SK-N-SH treated with all-trans-retinoic acid at 6 μM for 48 hours (cell line): ENCODE data around the gene DDX41.
"Not testable (repeated sequence)": the region's sequence is repeated elsewhere in the genome, so short reads cannot be mapped to it uniquely, and the experiment has no call there.

Experiments used
- ATAC-seq: fragments of 200-7000 bp; cut with Tn5 transposase; 3 replicates; pipeline ENCODE4 v1.9.1; 2020; ENCODE audit warnings: mild to moderate bottlenecking, moderate library complexity
- ARNTL ChIP-seq: fragments of 450-650 bp; formaldehyde crosslinking; IDR thresholded peaks from 2 replicates; pipeline ENCODE4 v1.5.0; 2020; ENCODE audit warnings: low read depth, mild to moderate bottlenecking, moderate library complexity, borderline replicate concordance
- BACH2 ChIP-seq: fragments of 250-450 bp; sonication (Bioruptor Pico); IDR thresholded peaks from 2 replicates; pipeline ENCODE4 v1.9.0; 2021; ENCODE audit warnings: mild to moderate bottlenecking, borderline replicate concordance
- CREB5 ChIP-seq: fragments of 250-450 bp; sonication (Bioruptor Pico); IDR thresholded peaks from 2 replicates; pipeline ENCODE4 v1.5.1; 2020; ENCODE audit warnings: low read depth, mild to moderate bottlenecking, moderate library complexity
- CSDC2 ChIP-seq: fragments of 250-450 bp; sonication (Bioruptor Pico); IDR thresholded peaks from 2 replicates; pipeline ENCODE4 v1.5.0; 2020; ENCODE audit warnings: mild to moderate bottlenecking, moderate library complexity
- CSRNP3 ChIP-seq: fragments of 250-450 bp; sonication (Bioruptor Pico); IDR thresholded peaks from 2 replicates; pipeline ENCODE4 v1.5.1; 2021; ENCODE audit warnings: mild to moderate bottlenecking, moderate library complexity
- ESRRG ChIP-seq: fragments of 250-450 bp; sonication (Bioruptor Pico); IDR thresholded peaks from 2 replicates; pipeline ENCODE4 v1.6.1; 2021; ENCODE audit warnings: mild to moderate bottlenecking
- GLIS3 ChIP-seq: fragments of 250-450 bp; sonication (Bioruptor Pico); IDR thresholded peaks from 2 replicates; pipeline ENCODE4 v1.5.0; 2020; ENCODE audit warnings: mild to moderate bottlenecking, moderate library complexity
- OSR1 ChIP-seq: fragments of 250-450 bp; sonication (Bioruptor Pico); IDR thresholded peaks from 2 replicates; pipeline ENCODE4 v1.8.0; 2022; ENCODE audit warnings: moderate library complexity, mild to moderate bottlenecking, inconsistent platforms
- PATZ1 ChIP-seq: fragments of 250-450 bp; sonication (Bioruptor Pico); IDR thresholded peaks from 2 replicates; pipeline ENCODE4 v1.8.0; 2020; ENCODE audit warnings: mild to moderate bottlenecking, moderate library complexity, borderline replicate concordance
- POU6F1 ChIP-seq: fragments of 250-450 bp; sonication (Bioruptor Pico); IDR thresholded peaks from 2 replicates; pipeline ENCODE4 v1.8.0; 2021; ENCODE audit warnings: low read depth, mild to moderate bottlenecking, moderate library complexity, borderline replicate concordance
- PPARA ChIP-seq: fragments of 250-450 bp; sonication (Bioruptor Pico); IDR thresholded peaks from 2 replicates; pipeline ENCODE4 v1.5.0; 2020; ENCODE audit warnings: mild to moderate bottlenecking, borderline replicate concordance
- RARB ChIP-seq: fragments of 250-450 bp; sonication (Bioruptor Pico); IDR thresholded peaks from 2 replicates; pipeline ENCODE4 v1.8.0; 2021; ENCODE audit warnings: mild to moderate bottlenecking, moderate library complexity
- SNAI2 ChIP-seq: fragments of 250-450 bp; sonication (Bioruptor Pico); IDR thresholded peaks from 2 replicates; pipeline ENCODE4 v1.5.0; 2020; ENCODE audit warnings: mild to moderate bottlenecking, moderate library complexity
- TOX ChIP-seq: fragments of 250-450 bp; sonication (Bioruptor Pico); IDR thresholded peaks from 2 replicates; pipeline ENCODE4 v1.8.0; 2021; ENCODE audit warnings: mild to moderate bottlenecking, moderate library complexity, borderline replicate concordance
- TSHZ2 ChIP-seq: fragments of 250-450 bp; sonication (Bioruptor Pico); IDR thresholded peaks from 2 replicates; pipeline ENCODE4 v1.5.0; 2020; ENCODE audit warnings: mild to moderate bottlenecking, moderate library complexity
- ZC3H10 ChIP-seq: fragments of 250-450 bp; sonication (Bioruptor Pico); IDR thresholded peaks from 2 replicates; pipeline ENCODE4 v1.5.1; 2021; ENCODE audit warnings: mild to moderate bottlenecking, moderate library complexity
- ZFP30 ChIP-seq: fragments of 450-650 bp; formaldehyde crosslinking; IDR thresholded peaks from 2 replicates; pipeline ENCODE4 v1.5.0; 2022; ENCODE audit warnings: mild to moderate bottlenecking, moderate library complexity
- ZNF70 ChIP-seq: fragments of 450-650 bp; formaldehyde crosslinking; IDR thresholded peaks from 2 replicates; pipeline ENCODE4 v1.5.0; 2020; ENCODE audit warnings: mild to moderate bottlenecking, moderate library complexity
- ZNF8 ChIP-seq: fragments of 450-650 bp; formaldehyde crosslinking; IDR thresholded peaks from 2 replicates; pipeline ENCODE4 v1.5.0; 2020; ENCODE audit warnings: mild to moderate bottlenecking, moderate library complexity

Gene DDX41

GRCh38 chr5:177489119-177489716 is 27.5 kb downstream of the DDX41 start:
- no peak for ATAC-seq
- no peak for TF ChIP-seq OSR1
- TF ChIP-seq POU6F1 (CRISPR knock-in tag), result no peak
- no peak for TF ChIP-seq ZFP30 (CRISPR knock-in tag)
- TF ChIP-seq, all 23 proteins: peak for 0

GRCh38 chr5:177487975-177488374 is 28.8 kb downstream of the DDX41 start:
- TF ChIP-seq TSHZ2 (CRISPR knock-in tag) (no peak), OSR1 (no peak), ESRRG (no peak), ARNTL (CRISPR knock-in tag) (no peak), PATZ1 (CRISPR knock-in tag) (no peak), ZC3H10 (no peak), POU6F1 (CRISPR knock-in tag) (no peak), CSDC2 (CRISPR knock-in tag) (no peak)
- no peak for ATAC-seq

- TF ChIP-seq ZC3H10, result no peak
- TF ChIP-seq GLIS3 (CRISPR knock-in tag), result no peak
- no peak for TF ChIP-seq TOX (CRISPR knock-in tag)
- ATAC-seq, result no peak
These were observed 29.6 kb downstream of the DDX41 start for GRCh38 chr5:177487144-177487543.

GRCh38 chr5:177486256-177486655 is 30.5 kb downstream of the DDX41 start:
- ATAC-seq, result no peak
- no peak for TF ChIP-seq BACH2 (CRISPR knock-in tag)
- no peak for TF ChIP-seq ZNF8 (CRISPR knock-in tag)
- TF ChIP-seq ZNF70, result no peak
- TF ChIP-seq PPARA (CRISPR knock-in tag), result no peak
- TF ChIP-seq SNAI2 (CRISPR knock-in tag), result no peak
- no peak for TF ChIP-seq RARB (CRISPR knock-in tag)
- TF ChIP-seq ZFP30 (CRISPR knock-in tag), result no peak
- TF ChIP-seq TSHZ2 (CRISPR knock-in tag), result no peak
- TF ChIP-seq CSRNP3, result no peak
- TF ChIP-seq PATZ1 (CRISPR knock-in tag), result no peak
- TF ChIP-seq CREB5, result no peak

- ATAC-seq, result not testable (repeated sequence)
These were observed 31.0 kb downstream of the DDX41 start for GRCh38 chr5:177485753-177486152.
